HG02885 (cell line): ENCODE measurements around the gene TPSG1.
"Not testable (repeated sequence)": the region's sequence is repeated elsewhere in the genome, so short reads cannot be mapped to it uniquely, and the experiment has no call there.

Source experiments
- ATAC-seq: cut with Tn5 transposase; IDR thresholded peaks from one replicate; pipeline ENCODE4 v1.9.1; 2021; ENCODE audit warnings: mild to moderate bottlenecking; ENCODE audit not compliant: unreplicated experiment, poor library complexity

TPSG1 gene

GRCh38 chr16:1198671-1199346, 26.3 kb downstream of the TPSG1 start:
- not testable (repeated sequence) for ATAC-seq

- ATAC-seq: no peak
These were observed 26.9 kb downstream of the TPSG1 start for GRCh38 chr16:1198194-1198593.

- no peak for ATAC-seq
These were observed 27.7 kb downstream of the TPSG1 start for GRCh38 chr16:1197237-1197866.

GRCh38 chr16:1196494-1196893, 28.6 kb downstream of the TPSG1 start:
- ATAC-seq: no peak

GRCh38 chr16:1195393-1195666, 29.7 kb downstream of the TPSG1 start:
- ATAC-seq: no peak

- no peak for ATAC-seq
These were observed 30.2 kb downstream of the TPSG1 start for GRCh38 chr16:1194665-1195392.

- no peak for ATAC-seq
These were observed 31.1 kb downstream of the TPSG1 start for GRCh38 chr16:1193825-1194581.

GRCh38 chr16:1193143-1193824, 31.8 kb downstream of the TPSG1 start:
- ATAC-seq: no peak

- no peak for ATAC-seq
These were observed 32.5 kb downstream of the TPSG1 start for GRCh38 chr16:1192384-1193073.

GRCh38 chr16:1190789-1191188, 34.3 kb downstream of the TPSG1 start:
- not testable (repeated sequence) for ATAC-seq

GRCh38 chr16:1189455-1189854, 35.6 kb downstream of the TPSG1 start:
- ATAC-seq: no peak

- ATAC-seq: no peak
These were observed 36.5 kb downstream of the TPSG1 start for GRCh38 chr16:1188432-1189189.

GRCh38 chr16:1185460-1186207, 39.4 kb downstream of the TPSG1 start:
- ATAC-seq: not testable (repeated sequence)

GRCh38 chr16:1184980-1185379, 40.1 kb downstream of the TPSG1 start:
- no peak for ATAC-seq

GRCh38 chr16:1184156-1184868, 40.8 kb downstream of the TPSG1 start:
- no peak for ATAC-seq

GRCh38 chr16:1182950-1183907, 41.8 kb downstream of the TPSG1 start:
- no peak for ATAC-seq

- no peak for ATAC-seq
These were observed 42.8 kb downstream of the TPSG1 start for GRCh38 chr16:1182316-1182671.
